Heart left ventricle (tissue), 13 donors: ENCODE measurements around the gene ARRDC1.

Experiments used
- POLR2A ChIP-seq, 2 donors: fragments of 450-650 bp; IDR thresholded peaks; one replicate each; pipeline ENCODE4 v1.6.1; 2017; ENCODE audit warnings: antibody characterized with exemption in 2 of 2, mild to moderate bottlenecking in 2 of 2, moderate library complexity in 2 of 2
- TF ChIP-seq, protein P1 (sequence below), 12 donors: fragments of 200-600 bp; sonication (generic) in 4 of 12; IDR thresholded peaks; one replicate each; pipeline versions ENCODE4 v1.5.0 to v1.8.0; 2018 to 2022; ENCODE audit warnings: antibody characterized with exemption in 12 of 12, mild to moderate bottlenecking in 5 of 12
- donor health status: ischemic (EF 13 %, LVEDD 7.1; RV severe dilation, severe dysfunction).
- donor health status: DM: no; HTN: yes; CAD: no.
- donor health status: DM: no; HTN: no; CAD: no.
- donor health status: ischemic (EF 25% LVEDD 6.9; RV normal size, moderate dysfunction).
- donor health status: ischemic (EF 25% LVEDD 5.7; RV mildly dilated, moderate dysfunction).
- donor health status: ischemic (EF 35%, LVEDD 5.7; RV mildly dilated, moderate dysfunction).
- donor health status: nonischemic (EF 11% LVEDD 7.7; RV severe dilation, severe dysfunction).
- donor health status: DM: yes; HTN: yes; CAD: no.
- donor health status: PGD.
- donor health status: ischemic (EF 29% LVEDD 5.4; RV normal size, mild dysfunction).
- donor health status: nonischemic (EF 23%, LVEDD 6.1; RV moderate dilation, normal function).

DNA sequence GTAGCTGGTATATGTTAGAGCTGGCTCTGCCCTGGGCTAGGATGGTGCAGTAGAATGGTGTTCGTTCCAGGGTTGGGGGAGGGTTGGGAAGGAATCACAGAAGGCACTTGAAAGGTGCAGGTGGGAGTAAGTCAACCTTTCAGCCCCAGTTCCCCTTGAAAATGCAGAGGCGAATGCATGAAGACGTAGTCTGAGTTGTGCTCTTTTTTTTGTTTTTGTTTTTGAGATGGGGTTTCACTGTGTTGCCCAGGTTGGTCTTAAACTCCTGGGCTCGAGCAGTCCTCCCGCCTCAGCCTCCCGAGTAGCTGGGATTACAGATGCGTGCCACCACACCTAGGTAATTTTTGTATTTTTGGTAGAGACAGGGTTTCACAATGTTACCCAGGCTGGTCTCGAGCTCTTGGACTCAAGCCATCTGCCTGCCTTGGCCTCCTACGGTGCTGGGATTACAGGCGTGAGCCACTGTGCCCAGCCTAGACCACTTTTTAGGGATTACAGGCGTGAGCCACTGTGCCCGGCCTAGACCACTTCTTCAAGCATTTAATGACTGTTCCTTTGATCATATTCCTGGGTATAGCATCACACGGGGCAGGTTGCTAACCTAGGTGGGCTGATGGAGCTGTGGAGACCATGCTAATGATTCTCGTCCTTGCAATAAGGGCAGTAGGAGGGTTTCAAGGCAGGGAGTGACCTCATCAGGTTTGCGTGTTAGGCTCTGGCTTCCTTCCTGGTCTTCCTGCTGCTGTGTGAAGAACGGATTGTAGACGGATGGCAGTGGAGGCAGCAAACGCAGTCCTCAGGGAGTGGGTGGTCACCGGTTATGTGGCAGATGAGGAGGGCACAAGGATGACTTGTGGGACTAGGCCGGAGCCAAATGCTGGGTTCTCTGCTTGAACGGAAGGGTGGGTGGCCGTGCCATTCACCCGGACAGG is 27.0 kb downstream of the ARRDC1 start:
- TF ChIP-seq, protein P1, sequence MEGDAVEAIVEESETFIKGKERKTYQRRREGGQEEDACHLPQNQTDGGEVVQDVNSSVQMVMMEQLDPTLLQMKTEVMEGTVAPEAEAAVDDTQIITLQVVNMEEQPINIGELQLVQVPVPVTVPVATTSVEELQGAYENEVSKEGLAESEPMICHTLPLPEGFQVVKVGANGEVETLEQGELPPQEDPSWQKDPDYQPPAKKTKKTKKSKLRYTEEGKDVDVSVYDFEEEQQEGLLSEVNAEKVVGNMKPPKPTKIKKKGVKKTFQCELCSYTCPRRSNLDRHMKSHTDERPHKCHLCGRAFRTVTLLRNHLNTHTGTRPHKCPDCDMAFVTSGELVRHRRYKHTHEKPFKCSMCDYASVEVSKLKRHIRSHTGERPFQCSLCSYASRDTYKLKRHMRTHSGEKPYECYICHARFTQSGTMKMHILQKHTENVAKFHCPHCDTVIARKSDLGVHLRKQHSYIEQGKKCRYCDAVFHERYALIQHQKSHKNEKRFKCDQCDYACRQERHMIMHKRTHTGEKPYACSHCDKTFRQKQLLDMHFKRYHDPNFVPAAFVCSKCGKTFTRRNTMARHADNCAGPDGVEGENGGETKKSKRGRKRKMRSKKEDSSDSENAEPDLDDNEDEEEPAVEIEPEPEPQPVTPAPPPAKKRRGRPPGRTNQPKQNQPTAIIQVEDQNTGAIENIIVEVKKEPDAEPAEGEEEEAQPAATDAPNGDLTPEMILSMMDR (IDR thresholded peaks at IDR 0.05): no peak
- TF ChIP-seq POLR2A (IDR thresholded peaks at IDR 0.05): no peak
